ENCODE results near the gene DYDC1.
"Not testable (repeated sequence)": the region's sequence is repeated elsewhere in the genome, so short reads cannot be mapped to it uniquely, and the experiment has no call there.

DYDC1 gene

DNA sequence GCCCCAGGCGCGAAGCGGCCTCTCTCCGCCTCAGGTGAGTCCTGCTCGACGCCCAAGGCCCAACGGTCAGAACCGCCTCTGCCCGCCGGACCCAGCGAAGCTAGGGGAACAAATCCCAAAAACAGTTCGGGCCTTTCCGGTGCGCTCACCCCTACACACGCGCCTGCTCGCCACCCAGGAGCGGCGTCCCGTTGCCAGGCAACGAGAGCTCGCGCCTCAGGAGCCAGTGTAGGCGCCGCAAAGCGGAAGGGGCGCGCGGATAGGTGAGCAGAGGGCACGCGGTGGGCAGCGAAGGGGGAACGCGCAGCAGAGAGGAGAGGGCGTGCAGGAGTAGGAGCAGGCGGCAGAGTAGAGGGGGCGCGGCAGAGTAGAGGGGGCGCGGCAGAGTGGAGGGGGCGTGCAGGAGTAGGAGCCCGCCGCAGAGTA, at the start of gene DYDC1, which contains the start of gene DYDC2:
TSS of gene DYDC1 (minus strand) at position 193 of the 426 bp plus-strand sequence. CDS start 4,154 bp downstream, outside the sequence.
TSS of gene DYDC2 (plus strand) at position 219 of the 426 bp plus-strand sequence. CDS start 5,663 bp downstream, outside the sequence.
- DNase-seq = peak; percentile 29

DNA sequence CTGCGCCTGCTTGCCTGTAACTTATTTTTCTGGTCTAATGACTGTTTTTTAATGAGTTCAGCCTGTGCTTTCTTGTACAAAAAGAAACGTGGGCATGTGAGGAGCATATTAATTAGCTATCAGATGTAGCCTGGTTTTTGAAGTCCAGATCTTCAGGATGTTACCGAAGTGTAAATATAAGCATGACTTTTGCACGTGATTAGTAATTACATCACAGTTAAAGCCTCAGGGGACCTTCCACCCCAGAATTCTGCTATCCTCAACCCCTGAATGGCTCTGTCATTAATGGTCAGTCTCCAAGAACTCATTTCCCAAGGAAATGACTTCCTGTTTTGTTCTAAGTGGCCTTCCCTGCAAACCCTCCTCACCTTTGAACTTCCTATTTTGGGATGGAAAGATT, 49.6 kb upstream of the DYDC1 start:
- DNase-seq = no peak

GRCh38 chr10:80405626-80406025, 49.1 kb upstream of the DYDC1 start:
- no peak for DNase-seq

GRCh38 chr10:80405035-80405434, 48.5 kb upstream of the DYDC1 start:
- DNase-seq = no peak

DNA sequence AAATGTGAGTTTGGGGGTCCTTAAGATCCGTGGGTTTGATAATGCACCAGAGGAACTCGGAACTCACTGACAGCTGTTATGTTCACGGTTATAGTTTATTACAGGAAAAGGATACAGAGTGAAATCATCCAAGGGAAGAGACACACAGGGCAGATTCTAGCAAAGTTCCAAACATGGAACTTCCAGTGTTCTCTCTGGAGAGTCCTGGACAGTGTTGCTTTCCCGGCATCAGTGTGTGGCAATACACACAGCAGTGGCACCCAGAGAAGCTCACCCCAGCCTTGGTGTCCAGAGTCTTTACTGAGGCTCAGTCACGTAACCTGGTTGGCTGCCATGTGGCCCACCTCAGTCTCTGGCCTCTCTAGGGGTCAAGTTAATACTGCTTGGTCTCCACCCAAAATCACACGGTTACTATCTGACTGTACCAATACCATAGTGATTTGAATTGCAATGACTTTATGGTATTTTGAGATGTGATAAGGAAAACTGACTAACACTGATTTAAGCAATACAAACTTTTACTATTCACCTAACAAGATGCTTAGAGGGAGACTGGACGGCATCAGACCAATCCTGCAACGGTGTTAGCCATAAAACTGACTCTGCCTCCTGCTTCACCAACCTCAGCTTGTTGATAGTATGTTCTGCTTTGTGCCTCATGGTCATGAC, 43.7 kb upstream of the DYDC1 start:
- DNase-seq = no peak

DNA sequence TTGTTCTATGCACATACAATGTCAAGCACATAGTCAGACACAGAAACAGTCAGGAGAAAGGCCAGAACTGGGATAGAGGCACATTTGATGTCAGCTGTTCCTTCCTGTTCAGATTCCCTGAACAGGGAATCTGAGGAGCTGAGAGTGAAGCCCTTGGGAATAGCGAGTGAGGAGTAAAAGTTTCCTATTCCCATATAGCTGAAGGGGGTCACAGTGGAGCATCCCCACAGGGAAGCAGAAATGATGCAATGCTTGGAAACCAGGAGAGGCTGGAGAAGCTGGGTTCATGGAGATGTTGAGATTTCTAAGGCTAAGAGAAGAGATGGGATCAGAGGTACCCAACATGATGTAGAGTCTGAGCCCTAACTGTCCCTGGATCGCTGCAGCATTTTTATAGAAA, 40.5 kb upstream of the DYDC1 start:
- no peak for DNase-seq

GRCh38 chr10:80394358-80394916, 37.9 kb upstream of the DYDC1 start:
- no peak for DNase-seq

- no peak for DNase-seq
These were observed 35.7 kb upstream of the DYDC1 start for GRCh38 chr10:80392250-80392649.

DNA sequence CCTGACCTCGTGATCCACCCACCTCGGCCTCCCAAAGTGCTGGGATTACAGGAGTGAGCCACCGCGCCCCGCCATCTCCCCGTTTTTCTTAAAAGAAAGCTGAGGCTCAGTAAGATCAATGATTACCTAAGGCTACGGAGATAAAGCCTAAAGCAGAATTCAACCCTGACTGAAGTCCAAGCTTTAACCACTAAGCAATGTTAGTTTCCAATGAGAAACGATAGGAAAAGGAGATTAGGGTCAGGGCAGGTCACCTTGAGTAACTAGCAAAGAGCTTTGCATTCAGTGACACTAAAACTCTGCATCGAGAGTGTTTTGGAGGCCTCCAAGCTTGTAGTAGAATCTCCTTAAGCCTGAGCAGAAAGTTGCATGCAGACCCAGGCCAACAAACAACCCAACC, 34.2 kb upstream of the DYDC1 start:
- no peak for DNase-seq

- no peak for DNase-seq
These were observed 26.4 kb upstream of the DYDC1 start for GRCh38 chr10:80382989-80383388.

DNA sequence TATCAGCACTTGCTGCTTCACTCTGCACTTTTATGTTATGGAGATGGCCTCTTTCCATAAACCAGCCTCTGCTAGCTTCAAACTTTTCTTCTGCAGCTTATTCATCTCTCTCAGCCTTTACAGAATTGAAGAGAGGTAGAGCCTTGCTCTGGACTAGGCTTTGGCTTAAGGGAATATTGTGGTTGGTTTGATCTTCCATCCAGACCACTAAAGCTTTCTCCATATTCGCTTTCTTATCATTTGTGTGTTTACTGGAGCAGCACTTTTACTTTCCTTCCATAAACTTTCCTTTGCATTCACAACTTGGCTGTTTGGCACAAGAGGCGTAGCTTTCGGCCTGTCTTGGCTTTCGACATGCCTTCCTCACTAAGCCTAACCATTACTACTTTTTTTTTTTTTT, 23.6 kb upstream of the DYDC1 start:
- DNase-seq = no peak

- DNase-seq = no peak
These were observed 23.1 kb upstream of the DYDC1 start for GRCh38 chr10:80379701-80380100.

GRCh38 chr10:80373502-80373901, 16.9 kb upstream of the DYDC1 start:
- DNase-seq = no peak

- no peak for DNase-seq
These were observed 16.1 kb upstream of the DYDC1 start for GRCh38 chr10:80372675-80373074.

GRCh38 chr10:80371467-80371866, 14.9 kb upstream of the DYDC1 start:
- DNase-seq = no peak

DNA sequence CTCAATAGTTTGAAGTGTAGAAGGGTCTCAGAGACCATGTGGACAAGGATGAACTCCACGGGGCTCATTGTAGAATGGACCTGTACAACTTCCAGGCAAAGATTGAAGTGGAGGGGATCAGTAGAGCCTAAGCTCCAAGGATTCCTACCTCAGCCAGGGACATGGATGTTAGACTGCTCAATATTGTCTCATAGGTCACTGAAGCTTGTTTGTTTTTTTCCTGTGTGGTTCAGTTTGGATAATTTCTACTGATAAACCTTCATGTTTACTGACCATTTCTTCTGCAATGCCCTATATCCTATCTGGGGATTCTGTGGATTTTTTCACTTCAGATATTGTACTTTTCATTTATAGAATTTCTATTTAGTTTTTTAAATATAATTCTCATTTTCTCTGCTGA, 9.0 kb upstream of the DYDC1 start:
- DNase-seq = no peak

DNA sequence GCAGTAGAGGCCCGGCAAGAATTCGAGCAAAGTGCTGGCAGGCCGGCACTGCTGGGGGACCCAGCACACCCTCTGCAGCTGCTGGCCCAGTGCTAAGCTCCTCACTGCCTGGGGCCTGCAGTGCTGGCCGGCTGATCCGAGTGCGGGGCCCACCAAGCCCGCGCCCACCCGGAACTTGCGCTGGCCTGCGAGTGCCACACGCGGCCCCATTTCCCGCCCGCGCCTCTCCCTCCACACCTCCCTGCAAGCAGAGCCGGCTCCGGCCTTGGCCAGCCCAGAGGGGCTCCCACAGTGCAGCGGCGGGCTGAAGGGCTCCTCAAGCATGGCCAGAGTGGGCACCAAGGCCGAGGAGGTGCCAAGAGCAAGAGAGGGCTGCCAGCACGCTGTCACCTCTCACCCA, 3.1 kb upstream of the DYDC1 start:
- no peak for DNase-seq

DNA sequence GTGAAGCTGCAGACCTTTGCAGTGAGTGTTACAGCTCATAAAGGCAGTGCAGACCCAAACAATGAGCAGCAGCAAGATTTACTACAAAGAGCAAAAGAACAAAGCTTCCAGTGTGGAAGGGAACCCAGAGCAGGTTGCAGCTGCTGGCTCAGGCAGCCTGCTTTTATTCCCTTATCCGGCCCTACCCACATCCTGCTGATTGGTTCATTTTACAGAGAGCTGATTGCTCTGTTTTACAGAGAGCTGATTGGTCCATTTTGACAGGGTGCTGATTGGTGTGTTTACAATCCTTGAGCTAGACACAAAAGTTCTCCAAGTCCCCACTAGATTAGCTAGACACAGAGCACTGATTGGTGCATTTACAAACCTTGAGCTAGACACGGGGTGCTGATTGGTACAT, 2.4 kb upstream of the DYDC1 start:
- not testable (repeated sequence) for DNase-seq

DNA sequence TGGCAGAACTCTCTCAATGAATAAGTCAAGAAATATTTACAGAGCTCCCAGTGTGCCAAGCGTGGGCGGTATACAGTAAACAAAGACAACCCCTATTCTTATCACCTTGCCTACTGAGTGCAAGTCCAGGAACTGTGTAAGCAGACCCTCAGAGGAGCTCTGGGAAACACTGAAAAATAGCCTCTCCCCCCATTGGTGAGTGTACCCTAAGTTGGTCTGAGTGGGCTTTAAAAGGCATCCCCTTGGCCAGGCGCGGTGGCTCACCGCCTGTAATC, 1.2 kb upstream of the DYDC1 start:
- DNase-seq = no peak

DNA sequence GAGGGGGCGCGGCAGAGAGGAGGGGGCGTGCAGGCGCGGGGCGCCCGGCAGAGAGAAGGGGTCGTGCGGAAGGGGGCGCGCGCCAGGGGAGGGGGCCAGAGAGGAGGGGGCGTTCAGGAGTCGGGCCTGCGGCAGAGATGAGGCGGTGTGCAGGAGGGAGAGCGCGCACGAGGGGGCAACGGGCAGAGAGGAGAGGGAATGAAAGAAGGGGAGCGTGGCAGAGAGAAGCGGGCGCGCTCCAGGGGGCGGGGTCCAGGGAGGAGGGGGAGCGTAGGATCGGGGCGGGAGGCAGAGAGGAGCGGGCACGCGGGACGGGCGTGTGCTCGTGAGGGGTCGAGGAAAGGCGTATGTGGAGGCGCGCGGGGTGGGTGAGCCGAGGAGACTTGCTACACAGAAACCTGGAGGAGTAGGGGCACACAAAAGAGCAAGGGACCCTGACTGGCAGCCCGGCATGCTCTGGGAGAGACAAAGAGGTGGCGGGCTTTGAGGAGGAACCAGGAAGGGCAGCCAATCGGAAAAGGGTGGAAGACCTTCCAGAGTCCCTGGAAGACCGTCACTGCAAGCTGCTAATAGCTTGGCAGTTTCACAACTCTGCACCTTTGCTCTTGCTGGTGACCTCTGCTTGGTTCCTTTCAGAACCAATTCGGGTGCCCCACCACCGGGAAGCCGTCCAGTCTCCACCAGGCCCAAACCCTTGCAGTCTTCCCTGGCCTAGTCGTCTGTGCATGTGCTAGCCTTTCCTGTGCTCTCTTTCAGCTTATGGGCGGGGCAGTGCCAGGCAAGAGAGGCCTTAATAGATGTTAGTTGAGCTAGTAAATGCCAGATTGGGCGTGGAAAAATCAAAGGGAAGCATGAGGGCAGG, 665 bp upstream of the DYDC1 start:
- peak; percentile 9 for DNase-seq

DNA sequence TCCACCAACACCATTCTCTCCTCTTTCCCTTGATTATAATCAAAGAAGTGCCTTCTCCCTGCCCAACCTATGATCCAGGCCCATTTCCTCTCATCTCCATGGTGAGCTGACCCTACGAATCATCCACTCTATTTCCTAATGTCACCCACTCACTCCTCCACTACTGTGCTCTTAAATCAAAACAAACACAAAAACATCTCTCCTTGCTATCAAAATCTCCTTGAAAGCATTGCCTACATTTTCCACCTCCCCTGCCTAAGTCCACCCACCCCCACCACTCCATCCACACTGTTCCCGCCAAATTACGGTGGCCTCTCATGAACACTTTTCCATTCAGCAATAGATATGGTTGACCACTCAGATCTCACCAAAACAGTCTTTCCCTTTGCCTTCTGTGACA, 5.3 kb downstream of the DYDC1 start:
- DNase-seq = no peak

- no peak for DNase-seq
These were observed 6.3 kb downstream of the DYDC1 start for GRCh38 chr10:80350251-80350650.

DNA sequence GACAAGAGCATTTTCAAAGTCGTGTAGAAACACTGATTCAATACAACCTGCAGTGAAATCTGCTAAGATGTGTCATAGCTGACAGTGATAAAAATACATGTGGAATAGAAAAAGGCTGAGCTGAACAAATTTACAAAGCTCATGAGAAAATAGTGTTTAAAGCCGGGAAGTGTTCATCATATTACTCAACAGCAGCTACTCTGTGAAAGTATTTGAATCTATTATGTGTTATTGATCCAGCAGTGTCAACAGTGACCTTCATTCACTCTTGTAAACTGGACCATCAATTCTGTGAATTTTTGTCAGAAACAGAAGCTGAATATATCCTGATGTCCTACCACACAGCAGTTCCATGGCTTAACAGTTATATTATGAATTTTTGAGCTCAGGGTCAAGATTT, 11.6 kb downstream of the DYDC1 start:
- DNase-seq = no peak

DNA sequence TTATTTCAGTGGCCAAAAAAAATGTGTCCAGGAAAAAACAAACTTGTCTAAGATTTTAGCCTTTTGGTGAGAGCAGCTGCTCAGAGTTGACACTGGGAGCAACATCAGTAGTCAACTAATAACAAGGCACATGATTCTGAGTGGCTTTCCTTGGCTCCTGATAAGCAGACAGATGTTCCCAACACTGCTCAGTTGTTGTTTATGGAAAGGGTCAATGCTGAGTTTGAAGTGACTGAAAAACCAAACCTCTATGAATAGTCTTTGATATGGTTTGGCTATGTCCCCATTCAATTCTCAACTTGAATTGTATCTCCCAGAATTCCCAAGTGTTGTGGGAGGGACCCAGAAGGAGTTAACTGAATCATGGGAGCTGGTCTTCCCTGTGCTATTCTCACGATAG, 12.3 kb downstream of the DYDC1 start:
- DNase-seq = no peak
